RPMI7951 (cell line): ENCODE measurements around the gene DDX55. TPM values are rescaled to one million over a fixed set of nuclear protein-coding genes. Genes with fewer than 3 reads are reported as not detected.

Source experiments
- total RNA-seq: library from RNA; depleted of rRNA; stranded (reverse); fragments of >200 nt; shearing (Covaris generic); gene quantifications from 2 replicates; pipeline ENCODE4 v1.2.3, GENCODE V29; 2014; rRNA removed

The DDX55 gene
- total RNA-seq, 1 experiment from 2014 or later = 19.0 TPM

Other genes with a start within 250 kb of the DDX55 start
- 15.0 and 16.9 TPM in 2 replicates for gene SBNO1, start 237.3 kb upstream of the DDX55 start, total RNA-seq
- 34.6 and 38.4 TPM in 2 replicates for gene KMT5A, start 218.0 kb upstream of the DDX55 start, total RNA-seq
- 2.5 and 2.7 TPM in 2 replicates for gene RILPL2, start 165.4 kb upstream of the DDX55 start, total RNA-seq
- gene SNRNP35, start 144.0 kb upstream of the DDX55 start, total RNA-seq = 12.4 and 16.5 TPM in 2 replicates
- 4.8 and 10.3 TPM in 2 replicates for gene RILPL1, start 68.4 kb upstream of the DDX55 start, total RNA-seq
- 231 and 253 TPM in 2 replicates for gene TMED2, start 17.5 kb upstream of the DDX55 start, total RNA-seq
- gene EIF2B1, start 31.6 kb downstream of the DDX55 start, total RNA-seq = 77.3 and 94.1 TPM in 2 replicates
- 73.3 and 76.7 TPM in 2 replicates for gene GTF2H3, start 31.7 kb downstream of the DDX55 start, total RNA-seq
- 15.2 and 18.3 TPM in 2 replicates for gene TCTN2, start 69.0 kb downstream of the DDX55 start, total RNA-seq
- gene ATP6V0A2, start 110.3 kb downstream of the DDX55 start, total RNA-seq = 6.5 and 7.9 TPM in 2 replicates
- under 0.01 and 0.10 TPM in 2 replicates for gene DNAH10, start 160.2 kb downstream of the DDX55 start, total RNA-seq